Liver (tissue), 2 donors: Measurements from ENCODE around the gene HSPG2.

Source experiments
- JUND ChIP-seq, 2 donors: IDR thresholded peaks; 2 replicates each; pipeline ENCODE4 v1.6.1; 2016; ENCODE audit warnings: antibody characterized with exemption in 2 of 2
- RAD21 ChIP-seq, 2 donors: IDR thresholded peaks; 2 replicates each; pipeline ENCODE4 v1.6.1; 2016; ENCODE audit warnings: antibody characterized with exemption in 2 of 2, mild to moderate bottlenecking in 2 of 2
- donor health status: healthy.

DNA sequence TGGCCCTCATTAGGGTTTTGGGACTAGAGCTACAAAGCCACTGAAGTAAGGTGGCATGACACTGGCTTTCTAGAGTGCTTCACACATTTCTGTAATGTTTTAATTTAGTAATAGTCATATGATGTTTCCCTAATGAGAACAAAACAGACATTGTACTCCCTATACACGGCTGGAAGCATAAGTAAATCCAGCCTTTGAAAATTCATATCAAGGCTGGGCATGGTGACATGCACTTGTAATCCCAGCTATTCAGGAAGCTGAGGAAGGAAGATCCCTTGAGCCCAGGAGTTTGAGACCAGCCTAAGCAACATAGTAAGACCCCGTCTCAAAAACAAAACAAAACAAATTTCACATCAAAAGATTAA lies 161.6 kb downstream of the HSPG2 start:
- no peak for TF ChIP-seq JUND (IDR thresholded peaks at IDR 0.05)
- no peak for TF ChIP-seq RAD21 (IDR thresholded peaks at IDR 0.05)
